Subcutaneous abdominal adipose tissue (tissue), 5 donors: ENCODE results near the gene NOVA1.
"Not testable (repeated sequence)": the region's sequence is repeated elsewhere in the genome, so short reads cannot be mapped to it uniquely, and the experiment has no call there.

Experiments
- H3K27ac ChIP-seq: one replicate; pipeline ENCODE4 v1.7.0; 2013; ENCODE audit warnings: low read depth, mild to moderate bottlenecking, inconsistent platforms, low read length, moderate library complexity
- H3K27me3 ChIP-seq, 5 donors: one replicate each; pipeline ENCODE4 v1.7.0; 2013; ENCODE audit warnings: low read length in 5 of 5, inconsistent platforms in 1 of 5; ENCODE audit not compliant: control insufficient read depth in 5 of 5, insufficient read depth in 4 of 5
- H3K36me3 ChIP-seq, 5 donors: one replicate each; pipeline ENCODE4 v1.7.0; 2013; ENCODE audit warnings: low read length in 5 of 5; ENCODE audit not compliant: control insufficient read depth in 5 of 5, insufficient read depth in 5 of 5
- H3K4me1 ChIP-seq, 5 donors: one replicate each; pipeline ENCODE4 v1.7.0; 2013; ENCODE audit warnings: low read length in 5 of 5, mild to moderate bottlenecking in 3 of 5, moderate library complexity in 1 of 5; ENCODE audit not compliant: control insufficient read depth in 5 of 5, insufficient read depth in 5 of 5
- H3K4me3 ChIP-seq, 5 donors: one replicate each; pipeline ENCODE4 v1.7.0; 2013; ENCODE audit warnings: low read length in 5 of 5, low read depth in 1 of 5
- H3K9ac ChIP-seq, 5 donors: one replicate each; pipeline ENCODE4 v1.7.0; 2013; ENCODE audit warnings: low read length in 5 of 5, mild to moderate bottlenecking in 4 of 5, moderate library complexity in 3 of 5
- H3K9me3 ChIP-seq, 5 donors: one replicate each; pipeline ENCODE4 v1.7.0; 2013; ENCODE audit warnings: low read length in 5 of 5; ENCODE audit not compliant: control insufficient read depth in 5 of 5
- donor health status: healthy.
- donor health status: healthy.
- donor health status: healthy.
- donor health status: healthy.
- donor health status: healthy.

NOVA1 gene

DNA sequence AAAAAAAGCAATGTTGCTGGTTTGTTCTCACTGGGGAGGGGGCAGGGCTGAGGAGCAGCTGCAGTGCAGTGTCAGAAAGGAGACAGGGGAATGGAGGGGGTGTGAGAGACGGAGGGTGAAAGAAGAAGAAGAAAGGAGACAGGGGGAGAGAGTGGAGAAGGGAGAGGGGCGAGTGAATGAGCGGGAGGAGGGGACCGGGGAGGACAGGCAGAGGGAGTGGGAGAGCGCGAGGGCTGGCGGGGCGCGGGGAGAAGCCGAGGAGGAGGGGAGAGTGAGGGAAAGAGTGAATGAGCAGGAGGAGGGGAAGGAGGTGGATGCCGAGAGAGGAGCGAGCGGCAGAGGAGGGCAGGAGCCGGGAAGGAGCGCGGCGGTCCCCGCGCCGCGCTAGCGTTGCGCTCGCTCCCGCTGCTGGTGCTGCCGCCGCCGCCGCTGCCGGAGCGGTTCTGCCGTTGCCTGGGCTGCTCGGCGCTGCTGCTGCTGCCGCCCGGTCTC is at the start of gene NOVA1:
TSS of gene NOVA1 (minus strand) at position 445 of the 492 bp plus-strand sequence. CDS start 597 bp downstream, outside the sequence.
- H3K4me3 ChIP-seq = peak within 1 kb of the TSS; percentile 67 to 95 (median 87)
- H3K9me3 ChIP-seq = no peaks in the 10 kb centered on the region
- H3K9ac ChIP-seq = peak within 1 kb of the TSS; percentile 66 to 92 (median 75)
- H3K4me1 ChIP-seq = peaks cover 0 to 14% (median 9%) of the 10 kb centered on the region in 5 donors
- H3K27me3 ChIP-seq = peaks cover 0 to 4% (median 0%) of the 10 kb centered on the region in 5 donors
- no peaks in the 10 kb centered on the region for H3K36me3 ChIP-seq
- peak within 1 kb of the TSS; percentile 94 for H3K27ac ChIP-seq

DNA sequence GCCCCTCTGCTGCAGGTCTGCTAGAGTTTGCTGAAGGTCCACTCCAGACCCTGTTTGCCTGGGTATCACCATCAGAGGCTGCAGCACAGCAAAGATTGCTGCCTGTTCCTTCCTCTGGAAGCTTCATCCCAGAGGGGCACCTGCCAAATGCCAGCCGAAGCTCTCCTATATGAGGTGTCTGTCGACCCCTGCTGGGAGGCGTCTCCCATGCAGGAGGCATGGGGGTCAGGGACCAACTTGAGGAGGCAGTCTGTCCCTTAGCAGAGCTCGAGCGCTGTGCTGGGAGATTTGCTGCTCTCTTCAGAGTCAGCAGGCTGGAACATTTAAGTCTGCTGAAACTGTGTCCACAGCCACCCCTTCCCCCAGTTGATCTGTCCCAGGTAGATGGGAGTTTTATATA is 47.2 kb upstream of the NOVA1 start:
- H3K27me3 ChIP-seq, H3K4me3 ChIP-seq, H3K36me3 ChIP-seq, H3K27ac ChIP-seq, H3K9me3 ChIP-seq, H3K9ac ChIP-seq, H3K4me1 ChIP-seq: not testable (repeated sequence)

DNA sequence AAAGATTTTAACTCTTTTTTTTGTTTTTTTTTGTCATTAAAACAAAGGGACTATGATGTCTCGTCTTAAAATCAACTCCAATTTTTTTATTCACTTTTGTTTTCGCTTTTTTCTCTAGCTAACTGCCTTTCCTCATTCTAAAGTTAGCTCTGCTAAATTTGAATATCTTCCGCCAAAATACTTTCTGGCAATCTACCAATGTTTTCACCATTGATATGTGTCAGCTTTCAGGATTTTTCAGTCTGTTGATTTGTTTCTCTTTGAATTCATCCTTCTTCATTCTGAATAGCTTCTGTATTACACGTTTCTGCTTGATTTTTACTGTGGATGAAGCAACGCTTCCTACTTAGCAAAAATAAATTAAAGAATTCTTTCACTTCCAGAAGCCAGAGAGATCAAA is 38.7 kb upstream of the NOVA1 start:
- no peaks in the 10 kb centered on the region for H3K27me3 ChIP-seq
- no peak overlapping the region for H3K27ac ChIP-seq
- peak overlapping the region in 2 of 5 donors; percentile 7 to 21 for H3K4me3 ChIP-seq
- H3K4me1 ChIP-seq = no peaks in the 10 kb centered on the region
- no peaks in the 10 kb centered on the region for H3K9me3 ChIP-seq
- H3K9ac ChIP-seq = no peak overlapping the region
- H3K36me3 ChIP-seq = no peaks in the 10 kb centered on the region

DNA sequence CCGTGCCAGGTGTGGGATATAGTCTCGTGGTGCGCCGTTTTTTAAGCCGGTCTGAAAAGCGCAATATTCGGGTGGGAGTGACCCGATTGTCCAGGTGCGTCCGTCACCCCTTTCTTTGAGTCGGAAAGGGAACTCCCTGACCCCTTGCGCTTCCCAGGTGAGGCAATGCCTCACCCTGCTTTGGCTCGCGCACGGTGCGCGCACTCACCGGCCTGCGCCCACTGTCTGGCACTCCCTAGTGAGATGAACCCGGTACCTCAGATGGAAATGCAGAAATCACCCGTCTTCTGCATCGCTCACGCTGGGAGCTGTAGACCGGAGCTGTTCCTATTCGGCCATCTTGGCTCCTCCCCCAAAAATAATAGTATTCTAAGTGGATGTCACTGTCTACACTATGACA is 37.1 kb upstream of the NOVA1 start:
- not testable (repeated sequence) for H3K4me1 ChIP-seq, H3K4me3 ChIP-seq, H3K27ac ChIP-seq, H3K9me3 ChIP-seq, H3K36me3 ChIP-seq, H3K9ac ChIP-seq, H3K27me3 ChIP-seq

DNA sequence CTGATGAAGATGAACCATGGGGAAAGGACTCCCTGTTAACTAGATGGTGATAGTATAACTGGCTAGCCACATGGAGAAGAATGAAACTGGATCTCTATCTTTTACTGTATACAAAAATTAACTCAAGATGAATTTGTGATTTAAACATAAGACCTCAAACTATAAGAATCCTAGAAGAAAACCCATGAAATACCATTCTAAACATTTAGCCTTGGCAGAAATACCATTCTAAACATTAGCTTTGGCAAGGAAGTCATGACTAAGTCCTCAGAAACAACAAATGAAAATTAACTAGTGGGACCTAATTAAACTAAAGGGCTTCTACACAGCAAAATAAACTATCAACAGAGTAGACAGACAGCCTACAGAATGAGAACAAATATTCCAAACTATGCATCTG is 28.4 kb upstream of the NOVA1 start:
- Histone ChIP-seq H3K4me1 (peaks cover 0 to 7% (median 4%) of the 10 kb centered on the region in 5 donors), H3K36me3 (no peaks in the 10 kb centered on the region), H3K9ac (no peak overlapping the region), H3K27me3 (no peaks in the 10 kb centered on the region), H3K27ac (no peak overlapping the region), H3K9me3 (peaks cover 0 to 2% (median 0%) of the 10 kb centered on the region in 5 donors), H3K4me3 (no peak overlapping the region)

DNA sequence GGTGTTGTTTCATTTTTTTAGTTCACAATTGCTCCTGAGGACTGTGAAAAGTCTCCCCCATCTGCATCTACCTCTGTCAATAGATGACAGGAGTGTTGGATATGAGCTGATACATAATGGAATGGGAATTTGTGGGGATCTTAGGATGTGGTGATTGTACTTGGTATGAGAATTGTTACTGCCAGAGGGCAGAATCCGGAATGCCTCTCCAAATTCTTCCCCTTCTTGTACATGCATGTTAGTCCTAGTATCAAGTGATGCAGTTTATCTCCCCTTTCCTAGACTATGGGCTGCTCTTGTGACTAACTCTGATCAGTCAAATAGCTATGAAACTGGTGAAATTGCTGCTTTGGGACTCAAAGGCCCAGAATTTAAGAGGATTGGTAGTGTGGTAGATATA is 24.8 kb upstream of the NOVA1 start:
- H3K9ac ChIP-seq = no peak overlapping the region
- peaks cover 0 to 2% (median 0%) of the 10 kb centered on the region in 5 donors for H3K9me3 ChIP-seq
- H3K36me3 ChIP-seq = no peaks in the 10 kb centered on the region
- H3K4me3 ChIP-seq = no peak overlapping the region
- no peaks in the 10 kb centered on the region for H3K27me3 ChIP-seq
- no peak overlapping the region for H3K27ac ChIP-seq
- H3K4me1 ChIP-seq = peaks cover 0 to 8% (median 4%) of the 10 kb centered on the region in 5 donors

DNA sequence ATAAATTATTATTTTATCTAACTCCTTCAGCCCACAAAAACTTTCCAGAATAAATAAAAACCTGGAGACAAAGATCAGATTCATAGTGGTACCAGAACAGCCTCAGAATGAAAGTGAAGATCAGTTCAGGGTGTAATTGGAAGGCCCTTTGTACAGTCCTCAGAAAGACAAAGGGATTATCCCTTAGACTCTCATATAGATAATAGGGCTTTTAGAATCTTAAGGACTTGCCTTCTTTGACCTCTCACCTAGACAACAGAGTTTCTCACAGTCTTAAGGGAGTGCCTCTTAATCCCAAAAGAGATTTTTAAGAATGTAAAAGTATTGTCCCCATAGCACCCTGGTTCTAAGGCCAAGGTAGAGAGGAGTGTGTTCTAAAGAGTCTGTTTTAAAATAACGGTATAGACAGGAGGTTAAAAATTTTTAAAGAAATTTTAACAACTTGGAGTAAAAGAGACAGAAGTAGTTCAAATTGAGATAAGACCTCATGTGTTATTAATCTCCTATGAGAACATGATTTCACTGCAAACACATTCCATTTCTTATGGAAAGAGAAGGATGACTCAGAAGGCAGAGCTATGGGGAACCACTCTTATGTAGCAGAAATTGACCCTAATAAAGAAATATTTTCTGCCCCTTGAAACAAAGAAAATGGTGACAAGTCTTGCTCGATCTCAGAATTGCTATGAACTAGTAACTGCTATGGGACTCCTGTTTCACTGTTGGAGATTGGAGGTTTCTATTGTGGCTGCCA is 24.2 kb upstream of the NOVA1 start:
- Histone ChIP-seq H3K27ac (no peak overlapping the region), H3K4me1 (peaks cover 0 to 8% (median 4%) of the 10 kb centered on the region in 5 donors), H3K36me3 (no peaks in the 10 kb centered on the region), H3K27me3 (no peaks in the 10 kb centered on the region), H3K9me3 (peaks cover 0 to 2% (median 0%) of the 10 kb centered on the region in 5 donors), H3K4me3 (no peak overlapping the region), H3K9ac (no peak overlapping the region)

DNA sequence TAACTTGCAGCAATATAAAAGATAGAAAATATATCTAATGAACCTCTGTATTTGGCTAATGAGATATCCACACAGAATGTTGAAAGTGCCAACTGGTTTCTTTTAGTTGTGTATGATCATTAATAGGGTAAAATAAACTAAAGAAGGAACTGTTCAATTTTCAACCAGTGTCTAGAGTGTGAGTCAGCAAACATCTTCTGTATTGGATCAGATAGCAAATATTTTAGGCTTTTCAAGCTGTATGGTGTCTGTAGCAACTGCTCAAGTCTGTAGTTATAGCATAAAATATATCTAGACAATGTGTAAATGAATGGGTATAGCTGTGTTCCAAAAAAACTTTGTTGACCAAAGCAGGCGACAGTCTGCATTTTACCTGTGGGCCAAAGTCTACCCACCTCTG is 23.5 kb upstream of the NOVA1 start:
- Histone ChIP-seq H3K9ac (no peak overlapping the region), H3K36me3 (no peaks in the 10 kb centered on the region), H3K9me3 (peaks cover 0 to 2% (median 0%) of the 10 kb centered on the region in 5 donors), H3K27ac (no peak overlapping the region), H3K4me3 (no peak overlapping the region), H3K4me1 (peaks cover 0 to 8% (median 4%) of the 10 kb centered on the region in 5 donors), H3K27me3 (no peaks in the 10 kb centered on the region)

DNA sequence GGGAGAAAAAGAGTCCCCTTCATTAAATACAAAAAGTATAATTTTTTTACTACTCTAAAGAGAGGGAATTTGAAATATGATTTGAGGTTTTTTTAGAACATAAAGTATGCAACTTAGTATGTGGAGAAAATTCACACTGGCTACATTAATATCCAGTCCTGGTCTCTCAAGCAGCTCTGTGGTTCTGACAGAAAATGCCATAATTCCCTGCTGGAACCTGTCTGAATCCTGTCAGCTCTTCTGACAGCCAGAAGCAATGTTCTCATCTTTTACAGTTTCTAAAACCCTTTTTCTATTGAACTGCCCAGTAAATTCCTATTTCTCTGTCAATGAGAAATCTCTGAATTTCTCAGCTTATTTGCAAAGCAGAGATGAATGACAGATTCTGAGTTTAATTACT is 13.4 kb upstream of the NOVA1 start:
- Histone ChIP-seq H3K9ac (no peak overlapping the region), H3K27ac (no peak overlapping the region), H3K27me3 (no peaks in the 10 kb centered on the region), H3K36me3 (no peaks in the 10 kb centered on the region), H3K4me3 (no peak overlapping the region), H3K4me1 (no peaks in the 10 kb centered on the region), H3K9me3 (peaks cover 0 to 7% (median 3%) of the 10 kb centered on the region in 5 donors)

DNA sequence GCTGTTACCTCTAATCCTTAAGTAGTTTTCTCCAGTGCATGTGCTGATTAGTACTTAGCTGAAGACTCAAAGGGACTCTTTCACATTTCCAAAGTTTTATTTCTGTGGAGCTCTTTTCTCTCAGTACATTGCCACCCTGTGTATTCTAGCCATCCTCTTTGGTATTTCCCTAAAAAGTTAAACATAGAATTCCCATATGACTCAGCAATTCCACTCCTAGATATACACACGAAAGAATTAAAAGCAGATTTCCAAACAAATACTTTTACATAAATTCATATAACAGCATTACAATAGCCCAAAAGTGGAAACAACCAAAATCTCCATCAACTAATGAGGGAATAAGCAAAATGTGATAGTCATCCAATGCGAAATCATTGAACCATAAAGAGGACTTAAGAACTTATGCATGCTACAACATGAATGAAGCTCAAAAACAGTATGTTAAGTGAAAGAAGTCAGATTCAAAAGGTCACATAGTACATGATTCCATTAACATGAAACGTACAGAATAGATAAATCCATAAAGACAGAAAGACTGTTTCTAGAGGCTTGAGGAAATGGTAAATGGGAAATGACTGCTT is 9.0 kb upstream of the NOVA1 start:
- no peak overlapping the region for H3K9ac ChIP-seq
- no peaks in the 10 kb centered on the region for H3K9me3 ChIP-seq
- H3K27me3 ChIP-seq = no peaks in the 10 kb centered on the region
- no peaks in the 10 kb centered on the region for H3K4me1 ChIP-seq
- no peak overlapping the region for H3K27ac ChIP-seq
- no peak overlapping the region for H3K4me3 ChIP-seq
- no peaks in the 10 kb centered on the region for H3K36me3 ChIP-seq
